Fibroblast of villous mesenchyme (primary cell): ENCODE results near the gene LIN7C. TPM values are rescaled to one million over a fixed set of nuclear protein-coding genes. Genes with fewer than 3 reads are reported as not detected.
"Not testable (repeated sequence)": the region's sequence is repeated elsewhere in the genome, so short reads cannot be mapped to it uniquely, and the experiment has no call there.

Experiments used
- DNase-seq: peaks from one replicate; pipeline ENCODE4 v3.0.0-alpha.2; 2010; ENCODE audit warnings: low read depth
- H3K4me3 ChIP-seq: 2 replicates; pipeline ENCODE4 v1.5.1; 2011; ENCODE audit warnings: low read depth, mild to moderate bottlenecking, low read length
- CTCF ChIP-seq: IDR thresholded peaks from 2 replicates; pipeline ENCODE4 v1.5.1; 2012; ENCODE audit warnings: low read depth, mild to moderate bottlenecking, low read length; ENCODE audit not compliant: insufficient read depth
- total RNA-seq: library from RNA; depleted of rRNA; stranded (reverse); fragments of >200 nt; gene quantifications from 2 replicates; pipeline ENCODE4 v1.2.3, GENCODE V29; 2012

The LIN7C gene
- total RNA-seq, 1 donor: 91.1 TPM

- TF ChIP-seq CTCF: no peak
- no peak for DNase-seq
- H3K4me3 ChIP-seq: no peak overlapping the region
These were observed 50.9 kb downstream of the LIN7C start for GRCh38 chr11:27455667-27456066.

DNA sequence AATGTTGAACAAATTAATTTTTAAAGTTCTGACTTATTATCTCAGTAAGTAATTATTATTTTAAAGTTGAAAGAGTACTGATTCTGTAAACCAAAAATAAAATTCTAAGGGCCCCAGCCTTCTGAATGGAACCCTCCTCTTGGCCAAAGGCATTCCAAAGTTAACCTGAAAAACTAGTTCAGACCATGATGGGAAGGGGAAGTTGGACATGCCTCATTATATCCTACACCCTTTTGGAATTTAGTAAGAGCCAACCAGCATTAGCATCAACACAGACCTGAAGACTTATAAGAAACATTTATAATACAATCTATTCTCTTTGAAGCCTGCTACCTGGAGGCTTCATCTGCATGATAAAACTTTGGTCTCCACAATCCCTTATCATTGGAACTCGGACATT, 52.9 kb downstream of the LIN7C start:
- no peak for DNase-seq
- H3K4me3 ChIP-seq: no peak overlapping the region
- no peak for TF ChIP-seq CTCF

DNA sequence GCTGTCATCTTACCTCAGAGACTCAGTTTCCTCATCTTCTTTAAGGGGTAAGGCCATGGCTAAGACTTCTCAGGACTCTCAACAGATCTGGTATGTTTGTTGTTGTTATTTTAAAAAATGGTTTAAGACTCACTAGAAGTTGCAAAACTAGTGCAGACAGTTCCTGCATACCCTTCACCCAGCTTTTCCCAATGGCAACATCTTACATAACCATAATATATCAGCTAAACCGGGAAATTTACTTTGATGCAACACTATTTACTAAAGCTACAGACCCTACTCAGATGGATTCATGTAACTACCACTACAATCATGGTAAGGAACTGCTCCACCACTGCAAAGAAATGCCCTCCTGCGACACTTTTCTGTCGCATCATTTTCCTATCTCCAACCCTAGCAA, 54.4 kb downstream of the LIN7C start:
- no peak for TF ChIP-seq CTCF
- no peak for DNase-seq
- no peak overlapping the region for H3K4me3 ChIP-seq

DNA sequence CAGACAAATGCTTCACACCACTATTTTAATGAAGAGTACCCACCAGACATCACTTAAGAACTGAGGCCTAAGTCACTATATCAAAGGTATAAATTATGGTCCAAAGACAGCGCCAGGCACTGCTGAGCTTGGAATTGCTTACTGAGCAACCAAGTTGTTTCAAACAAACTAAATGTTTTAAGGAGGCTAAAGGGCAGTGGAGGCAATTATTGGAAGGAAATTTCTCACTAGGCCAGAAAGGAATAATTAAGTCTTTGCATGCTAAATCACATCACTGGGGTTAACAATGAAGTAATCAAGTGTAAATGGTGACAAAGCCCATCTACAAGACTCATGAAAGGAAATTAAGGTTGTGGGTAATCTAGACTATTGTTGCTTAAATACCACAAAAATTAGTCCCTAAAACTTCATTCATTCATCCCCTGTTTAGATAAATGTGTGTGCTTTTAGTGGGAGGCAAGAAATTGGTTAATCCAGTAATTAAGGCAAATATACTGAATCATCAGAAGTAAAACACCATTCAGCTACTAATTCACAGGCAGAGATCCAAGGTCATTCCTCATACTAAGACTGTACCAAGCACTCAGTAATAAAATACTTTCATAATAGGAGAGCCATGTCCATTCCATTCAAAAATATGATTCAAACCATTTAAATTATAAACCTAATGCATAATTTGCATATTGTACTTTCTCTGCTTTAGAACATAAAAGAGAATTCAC, 55.2 kb downstream of the LIN7C start:
- no peak for DNase-seq
- H3K4me3 ChIP-seq: no peak overlapping the region
- TF ChIP-seq CTCF: no peak

DNA sequence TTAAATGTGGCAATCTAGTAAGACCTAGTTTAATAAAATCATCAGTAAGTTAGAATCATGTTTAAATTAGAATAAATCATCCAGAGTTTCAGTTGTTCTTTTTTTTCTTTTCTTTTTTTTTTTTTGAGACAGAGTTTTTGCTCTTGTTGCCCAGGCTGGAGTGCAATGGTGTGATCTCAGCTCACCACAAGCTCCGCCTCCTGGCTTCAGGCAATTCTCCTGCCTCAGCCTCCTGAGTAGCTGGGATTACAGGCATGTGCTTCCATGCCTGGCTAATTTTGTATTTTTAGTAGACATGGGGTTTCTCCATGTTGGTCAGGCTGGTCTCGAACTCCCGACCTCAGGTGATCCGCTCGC, 58.4 kb downstream of the LIN7C start:
- H3K4me3 ChIP-seq, DNase-seq: not testable (repeated sequence)

GRCh38 chr11:27447288-27448183, 59.0 kb downstream of the LIN7C start:
- no peak for TF ChIP-seq CTCF
- DNase-seq: no peak
- H3K4me3 ChIP-seq: no peak overlapping the region

DNA sequence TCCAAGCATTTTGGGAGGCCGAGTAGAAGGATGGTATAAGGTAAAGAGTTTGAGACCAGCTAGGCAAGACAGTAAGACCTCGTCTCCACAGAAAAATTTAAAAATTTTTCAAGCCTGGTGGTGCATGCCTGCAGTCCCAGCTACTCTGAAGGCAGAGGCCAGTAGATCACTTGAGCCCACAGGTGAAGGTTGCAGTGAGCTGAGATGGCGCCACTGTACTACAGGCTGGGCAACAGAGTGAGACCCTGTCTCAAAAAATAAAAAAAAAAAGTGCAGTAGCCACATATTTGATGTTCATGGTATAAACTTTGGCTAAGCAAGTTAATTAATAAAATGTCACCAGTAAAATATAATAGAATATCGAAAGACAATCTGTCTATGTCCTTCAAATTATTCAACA, 60.9 kb downstream of the LIN7C start:
- TF ChIP-seq CTCF: no peak
- DNase-seq: no peak
- no peak overlapping the region for H3K4me3 ChIP-seq
